OCI-LY1 (cell line): ENCODE data around the gene KCNMA1.

Experiments used
- H2AFZ ChIP-seq: fragments of 200-600 bp; sonication (generic), shearing (Covaris generic); 2 replicates; pipeline ENCODE4 v1.6.0; 2014; ENCODE audit warnings: antibody characterized with exemption, mild to moderate bottlenecking, low read length
- H3F3A ChIP-seq: fragments of 200-600 bp; sonication (generic), shearing (Covaris generic); 2 replicates; pipeline ENCODE4 v1.6.0; 2014; ENCODE audit warnings: mild to moderate bottlenecking, antibody characterized with exemption, low read length, moderate library complexity; ENCODE audit not compliant: insufficient read depth
- H3K27ac ChIP-seq: fragments of 200-600 bp; sonication (generic); 2 replicates; pipeline ENCODE4 v1.5.1; 2014; ENCODE audit warnings: low read length, mixed run types, mild to moderate bottlenecking, low read depth; ENCODE audit not compliant: poor library complexity, severe bottlenecking
- H3K27me3 ChIP-seq: fragments of 200-600 bp; sonication (generic); 2 replicates; pipeline ENCODE4 v1.6.0; 2014; ENCODE audit warnings: antibody characterized with exemption, mild to moderate bottlenecking, low read length, moderate library complexity; ENCODE audit not compliant: insufficient read depth
- H3K36me3 ChIP-seq: fragments of 200-600 bp; sonication (generic); 2 replicates; pipeline ENCODE4 v1.6.1; 2014; ENCODE audit warnings: mild to moderate bottlenecking, antibody characterized with exemption, low read length, moderate library complexity, mixed read lengths; ENCODE audit not compliant: insufficient read depth
- H3K4me1 ChIP-seq: fragments of 200-600 bp; sonication (generic); 2 replicates; pipeline ENCODE4 v1.5.1; 2014; ENCODE audit warnings: mild to moderate bottlenecking, low read length, moderate library complexity; ENCODE audit not compliant: insufficient read depth, severe bottlenecking
- H3K4me2 ChIP-seq: fragments of 200-600 bp; sonication (generic), shearing (Covaris generic); 2 replicates; pipeline ENCODE4 v1.6.1; 2014; ENCODE audit warnings: low read length
- H3K4me3 ChIP-seq: fragments of 200-600 bp; sonication (generic); 2 replicates; pipeline ENCODE4 v1.5.1; 2014; ENCODE audit warnings: low read length, low read depth, mild to moderate bottlenecking, mixed read lengths; ENCODE audit not compliant: poor library complexity, severe bottlenecking
- H3K79me2 ChIP-seq: fragments of 200-600 bp; shearing (Covaris generic); 2 replicates; pipeline ENCODE4 v1.6.1; 2016; ENCODE audit warnings: mixed run types, low read length, mixed read lengths; ENCODE audit not compliant: insufficient read depth
- H3K9ac ChIP-seq: fragments of 200-600 bp; sonication (generic), shearing (Covaris generic); 2 replicates; pipeline ENCODE4 v1.6.1; 2014; ENCODE audit warnings: mild to moderate bottlenecking, low read length, mixed read lengths
- H3K9me2 ChIP-seq: fragments of 200-600 bp; sonication (generic), shearing (Covaris generic); 2 replicates; pipeline ENCODE4 v1.6.1; 2014; ENCODE audit warnings: low read depth, mild to moderate bottlenecking, low read length, mixed read lengths
- H3K9me3 ChIP-seq: fragments of 200-600 bp; shearing (Covaris generic); 2 replicates; pipeline ENCODE4 v1.6.1; 2014; ENCODE audit warnings: low read length, mixed read lengths
- H4K20me1 ChIP-seq: fragments of 200-600 bp; sonication (generic), shearing (Covaris generic); 2 replicates; pipeline ENCODE4 v1.6.0; 2016; ENCODE audit warnings: mild to moderate bottlenecking, low read length; ENCODE audit not compliant: insufficient read depth
- EZH2 ChIP-seq: fragments of 200-600 bp; sonication (generic), shearing (Covaris generic); IDR thresholded peaks from 2 replicates; pipeline ENCODE4 v1.8.0; 2017; ENCODE audit warnings: borderline replicate concordance, mixed run types, mild to moderate bottlenecking, antibody characterized with exemption, low read length, moderate library complexity, mixed read lengths
- TF ChIP-seq, protein P1 (sequence below): fragments of 200-600 bp; sonication (generic), shearing (Covaris generic); IDR thresholded peaks from 2 replicates; pipeline ENCODE4 v1.5.1; 2017; ENCODE audit warnings: mild to moderate bottlenecking, antibody characterized with exemption, low read length, moderate library complexity, mixed read lengths

The KCNMA1 gene

DNA sequence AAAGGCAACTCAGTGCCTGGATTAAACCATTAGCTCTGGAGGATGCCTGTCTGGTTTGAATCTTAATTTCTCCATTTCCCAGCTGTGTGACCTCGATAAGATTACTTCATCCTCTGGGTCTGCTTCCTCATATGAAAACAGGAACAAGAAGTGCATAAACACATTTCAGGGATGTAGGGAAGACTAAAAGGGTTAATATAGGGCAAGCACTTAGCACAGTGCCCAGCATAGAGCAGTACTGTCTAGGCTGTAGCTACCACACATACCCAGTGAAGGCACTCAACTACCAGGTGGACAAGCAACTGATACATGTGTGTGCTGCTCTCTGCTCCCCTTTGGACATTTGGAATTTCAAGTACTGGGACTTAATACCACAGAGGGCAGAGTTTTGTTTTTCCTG, 85.4 kb downstream of the KCNMA1 start:
- TF ChIP-seq, protein P1, sequence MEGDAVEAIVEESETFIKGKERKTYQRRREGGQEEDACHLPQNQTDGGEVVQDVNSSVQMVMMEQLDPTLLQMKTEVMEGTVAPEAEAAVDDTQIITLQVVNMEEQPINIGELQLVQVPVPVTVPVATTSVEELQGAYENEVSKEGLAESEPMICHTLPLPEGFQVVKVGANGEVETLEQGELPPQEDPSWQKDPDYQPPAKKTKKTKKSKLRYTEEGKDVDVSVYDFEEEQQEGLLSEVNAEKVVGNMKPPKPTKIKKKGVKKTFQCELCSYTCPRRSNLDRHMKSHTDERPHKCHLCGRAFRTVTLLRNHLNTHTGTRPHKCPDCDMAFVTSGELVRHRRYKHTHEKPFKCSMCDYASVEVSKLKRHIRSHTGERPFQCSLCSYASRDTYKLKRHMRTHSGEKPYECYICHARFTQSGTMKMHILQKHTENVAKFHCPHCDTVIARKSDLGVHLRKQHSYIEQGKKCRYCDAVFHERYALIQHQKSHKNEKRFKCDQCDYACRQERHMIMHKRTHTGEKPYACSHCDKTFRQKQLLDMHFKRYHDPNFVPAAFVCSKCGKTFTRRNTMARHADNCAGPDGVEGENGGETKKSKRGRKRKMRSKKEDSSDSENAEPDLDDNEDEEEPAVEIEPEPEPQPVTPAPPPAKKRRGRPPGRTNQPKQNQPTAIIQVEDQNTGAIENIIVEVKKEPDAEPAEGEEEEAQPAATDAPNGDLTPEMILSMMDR: no peak
- TF ChIP-seq EZH2: no peak
- no peaks in the 10 kb centered on the region for H3K4me1 ChIP-seq
- H3K79me2 ChIP-seq: no peaks in the 10 kb centered on the region
- no peak overlapping the region for H3K9ac ChIP-seq
- no peaks in the 10 kb centered on the region for H3K27me3 ChIP-seq
- no peak overlapping the region for H2AFZ ChIP-seq
- H3K9me3 ChIP-seq: no peaks in the 10 kb centered on the region
- H3K27ac ChIP-seq: no peak overlapping the region
- H3K36me3 ChIP-seq: no peaks in the 10 kb centered on the region
- no peak overlapping the region for H3K4me3 ChIP-seq
- no peak overlapping the region for H3K4me2 ChIP-seq
- H3F3A ChIP-seq: no peaks in the 10 kb centered on the region
- H3K9me2 ChIP-seq: no peaks in the 10 kb centered on the region
- no peaks in the 10 kb centered on the region for H4K20me1 ChIP-seq

DNA sequence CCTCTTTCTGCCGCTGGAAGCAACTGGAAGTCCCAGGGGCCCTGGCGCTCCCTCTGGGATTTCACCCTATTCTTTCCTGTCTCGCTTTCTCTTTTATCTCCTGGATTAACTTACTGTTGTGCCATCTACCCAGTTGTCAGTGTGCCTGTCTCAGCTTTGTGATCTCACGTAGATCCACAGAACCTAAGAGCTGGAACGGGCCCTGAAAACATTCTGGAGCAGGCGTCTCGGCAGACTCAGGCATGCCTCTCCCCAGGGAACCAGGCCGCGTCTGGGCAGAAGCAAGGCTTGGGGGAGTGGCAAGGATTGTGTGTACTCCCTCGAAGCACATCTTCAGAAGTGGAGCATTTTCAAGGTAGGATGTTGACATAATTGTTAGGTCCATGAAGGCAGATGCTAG, 87.2 kb downstream of the KCNMA1 start:
- Histone ChIP-seq H3K79me2 (no peaks in the 10 kb centered on the region), H3K9me2 (no peaks in the 10 kb centered on the region), H3K4me2 (no peak overlapping the region), H4K20me1 (no peaks in the 10 kb centered on the region), H3K27ac (no peak overlapping the region), H3F3A (no peaks in the 10 kb centered on the region), H3K4me3 (no peak overlapping the region), H3K9me3 (no peaks in the 10 kb centered on the region), H3K9ac (no peak overlapping the region), H3K27me3 (no peaks in the 10 kb centered on the region), H3K4me1 (no peaks in the 10 kb centered on the region), H2AFZ (no peak overlapping the region), H3K36me3 (no peaks in the 10 kb centered on the region)
- TF ChIP-seq, protein P1: no peak
- no peak for TF ChIP-seq EZH2

DNA sequence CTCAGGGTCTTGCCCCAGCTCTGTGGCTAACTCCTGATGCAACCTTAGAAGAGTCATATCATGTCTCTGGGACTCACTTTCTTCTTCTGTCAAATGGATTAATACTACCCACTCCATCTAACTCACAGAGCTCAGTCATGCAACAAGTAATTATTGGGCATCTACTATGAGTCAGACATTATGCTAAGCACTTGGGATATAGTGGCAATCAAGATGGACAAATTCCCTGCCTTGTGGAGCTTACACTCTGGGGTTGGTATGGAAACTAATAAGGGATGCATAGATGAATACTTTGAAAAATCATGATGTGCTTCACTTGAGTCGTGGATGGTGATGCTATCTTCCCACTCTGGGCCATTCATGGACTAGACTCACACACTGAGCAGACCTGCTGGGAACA, 88.9 kb downstream of the KCNMA1 start:
- Histone ChIP-seq H3K4me1 (no peaks in the 10 kb centered on the region), H2AFZ (no peak overlapping the region), H3K4me3 (no peak overlapping the region), H4K20me1 (no peaks in the 10 kb centered on the region), H3K79me2 (no peaks in the 10 kb centered on the region), H3K36me3 (no peaks in the 10 kb centered on the region), H3K27me3 (no peaks in the 10 kb centered on the region), H3F3A (no peaks in the 10 kb centered on the region), H3K27ac (no peak overlapping the region), H3K9ac (no peak overlapping the region), H3K9me3 (no peaks in the 10 kb centered on the region), H3K9me2 (no peaks in the 10 kb centered on the region), H3K4me2 (no peak overlapping the region)
- TF ChIP-seq EZH2: no peak
- TF ChIP-seq, protein P1: no peak
